Activated CD4-positive, alpha-beta T cell treated with anti-CD3 and anti-CD28 coated beads, Interleukin-2, amount 50 U/mL, for 1 hour (primary cell): ENCODE data around the gene IL36RN.
"Not testable (repeated sequence)": the region's sequence is repeated elsewhere in the genome, so short reads cannot be mapped to it uniquely, and the experiment has no call there.

Source experiments
- DNase-seq: peaks from one replicate; pipeline ENCODE4 v3.0.0-alpha.2; 2020

Gene IL36RN

GRCh38 chr2:113075600-113075999 lies 16.6 kb downstream of the IL36RN start:
- DNase-seq, result no peak

DNA sequence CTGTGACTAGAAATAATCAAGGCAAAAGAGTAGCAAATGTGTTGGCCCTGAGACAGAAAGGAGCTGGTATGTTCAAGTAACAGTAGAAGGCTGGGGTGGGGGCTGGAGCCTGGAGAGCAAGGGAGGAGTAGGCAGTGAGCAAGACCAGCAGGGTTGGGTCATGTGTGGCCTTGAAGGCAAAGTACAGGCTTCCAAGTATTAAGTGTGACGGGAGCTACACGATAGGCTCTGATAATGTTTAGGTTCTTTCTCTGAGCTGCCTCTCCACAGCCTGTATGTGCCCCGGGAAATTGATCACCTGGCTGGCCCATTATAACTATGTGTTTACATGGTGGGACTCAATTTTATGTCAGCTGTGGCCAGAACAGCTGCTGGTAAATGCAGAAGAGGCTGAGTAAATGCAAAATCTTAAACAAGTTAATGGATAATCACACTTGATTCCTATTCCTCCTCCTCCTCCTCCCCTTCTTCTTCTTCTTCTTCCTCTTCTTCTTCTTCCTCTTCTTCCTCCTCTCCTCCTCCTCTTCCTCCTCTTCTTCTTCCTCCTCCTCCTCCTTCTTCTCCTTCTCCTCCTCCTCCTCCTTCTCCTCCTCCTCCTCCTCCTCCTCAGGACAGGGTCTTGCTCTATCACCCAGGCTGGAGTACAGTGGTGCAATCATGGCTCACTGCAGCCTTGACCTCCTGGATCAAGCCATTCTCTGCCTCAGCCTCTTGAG lies 18.1 kb downstream of the IL36RN start:
- no peak for DNase-seq

DNA sequence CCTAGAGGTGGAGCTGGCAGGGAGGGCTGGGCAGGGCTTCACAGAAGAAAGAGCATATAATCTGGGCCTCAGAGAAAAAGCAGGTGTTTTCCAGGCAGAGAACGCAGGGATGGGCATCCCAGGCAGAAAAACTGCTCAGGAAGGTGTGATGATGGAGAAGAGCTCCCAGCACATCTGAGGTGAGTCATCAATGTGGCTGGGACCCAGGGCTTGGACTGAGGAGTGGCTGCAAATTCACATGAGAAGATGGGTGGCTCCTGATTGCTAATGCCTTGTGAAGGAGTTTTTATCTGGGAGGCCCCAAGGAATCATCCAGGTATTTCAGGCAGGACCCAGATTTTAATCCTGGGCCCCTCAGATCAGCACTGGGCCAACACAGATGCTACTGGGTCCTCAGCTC lies 18.9 kb downstream of the IL36RN start:
- no peak for DNase-seq

DNA sequence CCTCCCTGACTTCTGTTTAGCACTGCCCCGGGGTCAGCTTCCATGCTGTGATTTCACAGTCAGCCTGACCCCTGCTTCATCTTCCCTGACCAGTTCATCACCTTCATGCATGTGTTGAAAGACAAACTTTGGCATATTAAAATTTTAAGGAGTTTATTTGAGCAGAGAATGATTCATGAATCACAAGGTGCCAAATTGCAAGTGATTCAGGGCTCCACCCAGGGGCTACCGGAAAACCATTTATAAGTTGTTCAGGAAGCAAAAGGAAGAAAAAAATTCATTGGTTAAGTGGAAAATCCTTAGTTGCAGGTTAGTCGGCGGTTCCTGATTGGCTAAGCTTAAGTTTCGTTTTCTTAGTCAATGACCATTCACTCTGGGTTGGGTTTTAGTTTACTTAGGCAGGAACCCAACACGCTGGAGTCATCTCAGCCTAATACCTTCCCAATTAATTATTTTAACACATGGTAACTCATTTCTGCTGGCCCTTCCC lies 19.4 kb downstream of the IL36RN start:
- DNase-seq, result no peak

GRCh38 chr2:113079131-113079530 lies 20.1 kb downstream of the IL36RN start:
- DNase-seq, result no peak

DNA sequence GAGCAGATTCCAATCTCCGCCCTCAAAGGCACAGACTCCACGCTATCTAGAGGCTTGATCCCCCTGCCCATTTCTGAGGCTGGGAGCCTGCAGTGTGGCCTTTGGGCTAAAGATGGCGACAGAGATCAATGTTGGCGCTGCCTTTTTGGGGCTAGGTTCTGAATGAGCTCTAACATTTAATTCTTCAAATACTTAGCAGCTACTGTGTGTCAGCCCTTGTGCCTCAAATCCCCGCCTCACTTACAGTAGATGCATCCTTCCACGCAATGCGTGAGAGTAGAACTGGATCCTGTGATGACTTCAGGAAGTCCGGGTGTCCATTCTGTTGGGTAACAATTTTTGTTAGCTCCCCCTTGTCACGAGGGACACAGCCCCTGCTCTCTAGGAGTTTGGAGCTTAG lies 21.1 kb downstream of the IL36RN start:
- DNase-seq, result peak; percentile 22

- no peak for DNase-seq
These were observed 22.7 kb downstream of the IL36RN start for GRCh38 chr2:113081488-113082210.

- DNase-seq, result no peak
These were observed 24.3 kb downstream of the IL36RN start for GRCh38 chr2:113083296-113083695.

- no peak for DNase-seq
These were observed 25.4 kb downstream of the IL36RN start for GRCh38 chr2:113084249-113085000.

GRCh38 chr2:113085542-113085941 lies 26.5 kb downstream of the IL36RN start:
- DNase-seq, result no peak

DNA sequence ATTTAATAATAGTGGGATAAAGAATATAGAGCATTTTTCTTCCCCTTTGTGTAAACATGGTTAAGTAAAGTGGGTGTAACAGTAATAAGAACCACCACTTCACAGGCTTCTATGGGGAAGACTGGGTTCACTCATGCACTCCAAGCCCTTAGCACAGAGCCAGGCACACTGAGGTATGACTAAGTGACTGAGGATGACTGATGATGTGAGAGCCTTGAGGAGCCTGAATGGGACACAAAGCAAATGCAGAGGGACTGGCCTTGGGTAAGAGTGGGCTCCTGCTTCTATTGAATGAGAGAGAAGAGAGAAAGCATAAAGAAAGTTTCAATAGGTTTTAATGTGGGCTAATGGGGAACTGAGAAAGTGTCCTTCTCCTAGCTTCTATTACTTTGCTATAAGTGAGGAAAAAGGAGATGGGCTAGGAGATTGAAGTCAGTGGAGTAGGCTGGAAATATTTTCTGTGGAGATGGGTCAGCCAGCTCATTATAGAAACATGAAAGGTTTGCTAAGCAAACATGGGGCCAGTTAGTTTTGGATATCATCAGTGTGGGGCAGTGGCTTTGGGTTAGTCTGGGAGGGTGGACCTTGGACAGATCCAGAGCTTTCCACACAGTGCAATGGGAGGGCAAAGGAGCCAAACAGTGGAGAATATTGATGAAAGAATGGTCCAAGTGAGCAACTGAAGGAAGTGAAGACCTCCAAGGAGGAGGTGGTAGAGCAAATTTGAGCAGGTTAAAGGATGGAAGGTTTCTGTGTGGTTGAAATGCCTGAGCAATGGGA lies 29.4 kb downstream of the IL36RN start:
- no peak for DNase-seq

DNA sequence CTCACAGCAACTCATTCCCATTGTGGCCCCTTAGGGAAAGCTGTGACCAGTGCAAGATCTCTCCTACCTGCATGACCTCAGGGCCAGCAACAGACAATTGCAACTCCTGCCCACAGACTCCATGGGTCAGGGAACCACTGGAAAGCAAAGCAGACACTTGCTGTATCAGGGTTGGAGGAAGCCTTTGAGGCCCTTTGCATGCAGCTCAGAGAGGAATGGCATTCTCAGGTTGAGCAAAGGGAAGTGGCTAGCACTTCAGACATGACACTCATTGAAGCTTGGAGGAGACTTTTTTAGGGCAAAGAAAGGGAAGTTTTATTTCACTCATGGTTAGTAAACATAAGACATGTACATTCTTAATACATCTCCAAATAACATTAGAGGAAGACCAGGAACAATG lies 30.9 kb downstream of the IL36RN start:
- no peak for DNase-seq

DNA sequence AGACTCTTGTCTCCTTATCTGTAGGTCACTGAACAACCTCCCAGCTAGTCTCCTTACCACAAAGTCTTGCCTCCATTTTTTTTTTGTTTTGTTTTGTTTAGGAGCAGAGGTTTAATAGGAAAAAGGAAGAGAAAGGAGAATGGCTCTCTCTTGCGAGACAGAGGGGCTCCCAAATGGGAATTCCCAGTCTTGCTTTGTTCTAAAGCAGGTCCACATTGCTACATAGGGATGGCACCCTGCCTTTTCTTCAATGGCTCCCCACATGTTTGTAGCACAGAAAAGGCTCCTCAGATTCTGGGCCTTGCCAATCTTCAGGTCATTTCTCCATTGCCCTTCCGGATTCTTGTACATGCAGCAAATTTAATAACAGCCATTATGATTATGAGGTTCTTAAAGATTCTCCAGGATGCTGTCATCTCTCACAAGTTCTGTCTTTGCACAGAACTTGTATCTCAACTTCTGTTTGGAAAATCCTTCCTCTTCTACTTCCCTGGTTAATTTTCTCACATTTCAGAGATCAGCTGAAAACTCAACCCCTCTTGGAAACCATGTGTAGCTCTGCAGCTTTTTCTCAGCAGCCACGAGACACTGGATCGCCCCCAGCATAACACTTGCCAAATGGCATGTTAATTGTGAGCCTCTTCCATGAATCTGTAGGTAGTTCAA lies 32.4 kb downstream of the IL36RN start:
- DNase-seq, result no peak

GRCh38 chr2:113092864-113093612 lies 34.0 kb downstream of the IL36RN start:
- DNase-seq, result no peak

- DNase-seq, result no peak
These were observed 34.6 kb downstream of the IL36RN start for GRCh38 chr2:113093613-113093977.

DNA sequence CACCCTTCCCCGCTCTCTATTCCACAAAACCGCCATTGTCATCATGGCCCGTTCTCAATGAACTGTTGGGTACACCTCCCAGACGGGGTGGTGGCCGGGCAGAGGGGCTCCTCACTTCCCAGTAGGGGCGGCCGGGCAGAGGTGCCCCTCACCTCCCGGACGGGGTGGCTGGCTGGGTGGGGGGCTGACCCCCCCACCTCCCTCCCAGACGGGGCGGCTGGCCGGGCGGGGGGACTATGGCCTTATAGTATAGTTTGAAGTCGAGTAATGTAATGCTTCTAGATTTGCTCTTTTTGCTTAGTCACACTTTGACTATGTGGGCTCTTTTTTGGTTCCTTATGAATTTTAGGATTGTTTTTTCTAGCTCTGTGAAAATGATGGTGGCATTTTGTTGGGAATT lies 37.3 kb downstream of the IL36RN start:
- DNase-seq, result not testable (repeated sequence)

DNA sequence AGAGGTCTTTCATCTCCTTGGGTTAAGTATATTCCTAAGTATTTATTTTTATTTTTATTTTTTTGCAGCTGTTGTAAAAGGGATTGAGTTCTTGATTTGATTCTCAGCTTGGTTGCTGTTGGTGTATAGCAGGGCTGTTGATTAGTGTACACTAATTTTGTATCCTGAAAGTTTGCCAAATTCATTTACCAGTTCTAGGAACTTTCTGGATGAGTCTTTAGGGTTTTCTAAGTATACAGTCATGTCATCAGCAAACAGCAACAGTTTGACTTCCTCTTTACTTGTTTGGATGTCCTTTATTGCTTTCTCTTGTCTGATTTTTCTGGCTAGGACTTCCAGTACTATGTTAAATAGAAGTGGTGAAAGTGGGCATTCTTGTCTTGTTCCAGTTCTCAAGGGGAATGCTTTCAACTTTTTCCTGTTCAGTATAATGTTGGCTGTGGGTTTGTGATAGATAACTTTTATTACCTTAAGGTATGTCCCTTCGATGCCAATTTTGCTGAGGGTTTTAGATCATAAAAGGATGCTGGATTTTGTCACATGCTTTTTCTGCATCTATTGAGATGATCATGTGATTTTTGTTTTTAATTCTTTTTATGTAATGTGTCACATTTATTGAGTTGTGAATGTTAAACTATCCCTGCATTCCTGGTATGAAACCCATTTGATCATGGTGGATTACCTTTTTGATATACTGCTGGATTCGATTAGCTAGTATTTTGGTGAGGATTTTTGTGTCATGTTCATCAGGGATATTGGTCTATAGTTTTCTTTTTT lies 38.0 kb downstream of the IL36RN start:
- not testable (repeated sequence) for DNase-seq

DNA sequence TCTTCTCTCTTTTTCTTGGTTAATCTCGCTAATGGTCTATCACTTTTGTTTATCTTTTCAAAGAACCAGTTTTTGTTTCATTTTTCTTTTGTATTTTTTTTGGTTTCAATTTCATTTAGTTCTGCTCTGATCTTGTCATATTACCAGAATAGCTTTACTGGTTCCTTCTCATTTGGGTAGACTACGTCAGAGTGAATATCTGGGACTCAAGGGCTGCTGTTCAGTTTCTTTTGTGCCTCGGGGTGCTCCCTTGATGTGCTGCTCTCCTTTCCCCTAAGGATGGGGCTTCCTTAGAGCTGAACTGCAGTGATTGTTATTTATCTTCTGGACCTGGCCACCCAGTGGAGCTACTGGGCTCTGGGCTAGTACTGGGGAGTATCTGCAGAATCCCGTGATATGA lies 39.0 kb downstream of the IL36RN start:
- DNase-seq, result no peak

- DNase-seq, result no peak
These were observed 39.5 kb downstream of the IL36RN start for GRCh38 chr2:113098532-113098931.

DNA sequence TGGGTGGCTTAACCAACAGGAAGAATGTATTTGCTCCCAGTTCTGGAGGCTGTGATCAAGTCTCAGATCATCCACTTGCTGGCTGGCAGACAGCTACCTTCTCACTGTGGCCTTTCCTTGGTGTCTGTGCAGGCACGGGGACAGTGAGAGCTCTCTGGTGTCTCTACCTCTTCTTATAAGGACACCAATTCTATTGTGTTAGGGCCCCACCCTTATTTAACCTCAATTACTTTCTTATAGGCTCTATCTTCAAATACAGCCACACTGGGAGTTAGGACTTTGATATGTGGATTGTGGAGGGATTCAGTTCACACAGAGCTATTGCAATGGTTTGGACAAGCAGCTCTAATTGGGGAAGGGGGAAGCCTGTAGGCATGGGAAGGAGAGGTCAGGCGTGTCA lies 43.1 kb downstream of the IL36RN start:
- DNase-seq, result no peak

- DNase-seq, result no peak
These were observed 44.3 kb downstream of the IL36RN start for GRCh38 chr2:113103277-113103676.
